H1 (cell line): ENCODE measurements around the gene DCP2. TPM values are rescaled to one million over a fixed set of nuclear protein-coding genes. Genes with fewer than 3 reads are reported as not detected.

ENCODE experiments used
- CEBPB ChIP-seq: IDR thresholded peaks from 2 replicates; pipeline ENCODE4 v1.6.1; 2012; ENCODE audit warnings: low read depth, low read length
- CHD1 ChIP-seq: IDR thresholded peaks from 2 replicates; pipeline ENCODE4 v1.6.1; 2012; ENCODE audit warnings: low read depth, low read length, improper control_type of control experiment
- CHD2 ChIP-seq: IDR thresholded peaks from 2 replicates; pipeline ENCODE4 v1.6.1; 2012; ENCODE audit warnings: low read length, improper control_type of control experiment
- HDAC2 ChIP-seq, 2 experiments: fragments of 300-600 bp in 1 of 2; sonication (generic) in 1 of 2; IDR thresholded peaks; 2 replicates each; pipeline ENCODE4 v1.6.1; 2011 to 2012; ENCODE audit warnings: low read depth in 2 of 2, low read length in 2 of 2, mild to moderate bottlenecking in 2 of 2, moderate library complexity in 2 of 2, borderline replicate concordance in 1 of 2, inconsistent platforms in 1 of 2
- JUN ChIP-seq: IDR thresholded peaks from 2 replicates; pipeline ENCODE4 v1.6.1; 2011; ENCODE audit warnings: low read depth, mild to moderate bottlenecking, improper control_type of control experiment, low read length
- KDM4A ChIP-seq: IDR thresholded peaks from one replicate; pipeline ENCODE4 v1.7.1; 2012; ENCODE audit warnings: low read depth, mild to moderate bottlenecking, moderate library complexity, low read length, inconsistent platforms; ENCODE audit not compliant: severe bottlenecking
- NRF1 ChIP-seq: IDR thresholded peaks from 2 replicates; pipeline ENCODE4 v1.6.1; 2011; ENCODE audit warnings: mild to moderate bottlenecking, low read depth, low read length, improper control_type of control experiment
- SIX5 ChIP-seq: IDR thresholded peaks from 2 replicates; pipeline ENCODE4 v1.6.1; 2011; ENCODE audit warnings: mild to moderate bottlenecking, low read depth, low read length
- SP2 ChIP-seq: IDR thresholded peaks from 2 replicates; pipeline ENCODE4 v1.6.1; 2012; ENCODE audit warnings: mild to moderate bottlenecking, low read length, inconsistent platforms
- ZNF274 ChIP-seq: IDR thresholded peaks from 2 replicates; pipeline ENCODE4 v1.7.0; 2012; ENCODE audit warnings: low read length, borderline replicate concordance; ENCODE audit errors: extremely low read depth
- polyA plus RNA-seq, 7 experiments: library from polyadenylated mRNA; depleted of rRNA in 3 of 7; stranded (reverse) in 5 of 7; unstranded in 2 of 7; fragments of >200 nt in 5 of 7; fragments of 200-250 nt in 2 of 7; gene quantifications; 1 replicate in 5 of 7; 2 replicates in 1 of 7; 4 replicates in 1 of 7; pipeline versions ENCODE4 v1.2.1 to v1.2.3, GENCODE V29; 2011 to 2013; ENCODE audit warnings: missing spikeins in 2 of 7, mixed read lengths in 2 of 7
- total RNA-seq: library from RNA; stranded (reverse); fragmentation: NEBNext Ultra II Directional; extraction: Animal tissue kit (Norgen Biotek cat#: 25700); gene quantifications from 2 replicates; pipeline ENCODE4 v1.2.1, GENCODE V29; 2021
- TF ChIP-seq, protein P1 (sequence below): fragments of 300-600 bp; sonication (generic); IDR thresholded peaks from 2 replicates; pipeline ENCODE4 v1.7.1; 2012; ENCODE audit warnings: low read length, moderate library complexity, mild to moderate bottlenecking, inconsistent platforms; ENCODE audit not compliant: insufficient replicate concordance

DCP2 gene
- total and polyA plus RNA-seq, 2 of the 8 experiments (the other 6 are each of a cell fraction or from before 2014, with no cell fraction given) = 14.4 to 162 TPM

DNA sequence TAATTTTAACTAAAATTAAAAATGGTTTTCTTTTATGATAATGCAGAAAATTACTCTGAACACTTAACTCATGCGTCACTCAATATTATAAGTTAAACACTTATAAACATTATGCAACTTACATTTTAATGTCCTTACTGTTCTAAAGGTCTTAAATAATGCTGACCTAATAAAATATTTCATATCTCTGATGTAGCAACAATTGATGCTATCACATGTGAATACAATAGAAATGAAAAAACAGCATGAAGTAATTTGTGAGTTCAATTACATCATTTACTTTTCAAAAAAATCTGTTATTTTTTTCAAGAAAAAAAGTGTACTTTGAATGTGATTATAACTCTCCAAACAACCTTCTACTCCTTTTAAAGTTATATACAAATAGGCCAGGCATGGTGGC, 28.1 kb upstream of the DCP2 start (continued):
- TF ChIP-seq, protein P1, sequence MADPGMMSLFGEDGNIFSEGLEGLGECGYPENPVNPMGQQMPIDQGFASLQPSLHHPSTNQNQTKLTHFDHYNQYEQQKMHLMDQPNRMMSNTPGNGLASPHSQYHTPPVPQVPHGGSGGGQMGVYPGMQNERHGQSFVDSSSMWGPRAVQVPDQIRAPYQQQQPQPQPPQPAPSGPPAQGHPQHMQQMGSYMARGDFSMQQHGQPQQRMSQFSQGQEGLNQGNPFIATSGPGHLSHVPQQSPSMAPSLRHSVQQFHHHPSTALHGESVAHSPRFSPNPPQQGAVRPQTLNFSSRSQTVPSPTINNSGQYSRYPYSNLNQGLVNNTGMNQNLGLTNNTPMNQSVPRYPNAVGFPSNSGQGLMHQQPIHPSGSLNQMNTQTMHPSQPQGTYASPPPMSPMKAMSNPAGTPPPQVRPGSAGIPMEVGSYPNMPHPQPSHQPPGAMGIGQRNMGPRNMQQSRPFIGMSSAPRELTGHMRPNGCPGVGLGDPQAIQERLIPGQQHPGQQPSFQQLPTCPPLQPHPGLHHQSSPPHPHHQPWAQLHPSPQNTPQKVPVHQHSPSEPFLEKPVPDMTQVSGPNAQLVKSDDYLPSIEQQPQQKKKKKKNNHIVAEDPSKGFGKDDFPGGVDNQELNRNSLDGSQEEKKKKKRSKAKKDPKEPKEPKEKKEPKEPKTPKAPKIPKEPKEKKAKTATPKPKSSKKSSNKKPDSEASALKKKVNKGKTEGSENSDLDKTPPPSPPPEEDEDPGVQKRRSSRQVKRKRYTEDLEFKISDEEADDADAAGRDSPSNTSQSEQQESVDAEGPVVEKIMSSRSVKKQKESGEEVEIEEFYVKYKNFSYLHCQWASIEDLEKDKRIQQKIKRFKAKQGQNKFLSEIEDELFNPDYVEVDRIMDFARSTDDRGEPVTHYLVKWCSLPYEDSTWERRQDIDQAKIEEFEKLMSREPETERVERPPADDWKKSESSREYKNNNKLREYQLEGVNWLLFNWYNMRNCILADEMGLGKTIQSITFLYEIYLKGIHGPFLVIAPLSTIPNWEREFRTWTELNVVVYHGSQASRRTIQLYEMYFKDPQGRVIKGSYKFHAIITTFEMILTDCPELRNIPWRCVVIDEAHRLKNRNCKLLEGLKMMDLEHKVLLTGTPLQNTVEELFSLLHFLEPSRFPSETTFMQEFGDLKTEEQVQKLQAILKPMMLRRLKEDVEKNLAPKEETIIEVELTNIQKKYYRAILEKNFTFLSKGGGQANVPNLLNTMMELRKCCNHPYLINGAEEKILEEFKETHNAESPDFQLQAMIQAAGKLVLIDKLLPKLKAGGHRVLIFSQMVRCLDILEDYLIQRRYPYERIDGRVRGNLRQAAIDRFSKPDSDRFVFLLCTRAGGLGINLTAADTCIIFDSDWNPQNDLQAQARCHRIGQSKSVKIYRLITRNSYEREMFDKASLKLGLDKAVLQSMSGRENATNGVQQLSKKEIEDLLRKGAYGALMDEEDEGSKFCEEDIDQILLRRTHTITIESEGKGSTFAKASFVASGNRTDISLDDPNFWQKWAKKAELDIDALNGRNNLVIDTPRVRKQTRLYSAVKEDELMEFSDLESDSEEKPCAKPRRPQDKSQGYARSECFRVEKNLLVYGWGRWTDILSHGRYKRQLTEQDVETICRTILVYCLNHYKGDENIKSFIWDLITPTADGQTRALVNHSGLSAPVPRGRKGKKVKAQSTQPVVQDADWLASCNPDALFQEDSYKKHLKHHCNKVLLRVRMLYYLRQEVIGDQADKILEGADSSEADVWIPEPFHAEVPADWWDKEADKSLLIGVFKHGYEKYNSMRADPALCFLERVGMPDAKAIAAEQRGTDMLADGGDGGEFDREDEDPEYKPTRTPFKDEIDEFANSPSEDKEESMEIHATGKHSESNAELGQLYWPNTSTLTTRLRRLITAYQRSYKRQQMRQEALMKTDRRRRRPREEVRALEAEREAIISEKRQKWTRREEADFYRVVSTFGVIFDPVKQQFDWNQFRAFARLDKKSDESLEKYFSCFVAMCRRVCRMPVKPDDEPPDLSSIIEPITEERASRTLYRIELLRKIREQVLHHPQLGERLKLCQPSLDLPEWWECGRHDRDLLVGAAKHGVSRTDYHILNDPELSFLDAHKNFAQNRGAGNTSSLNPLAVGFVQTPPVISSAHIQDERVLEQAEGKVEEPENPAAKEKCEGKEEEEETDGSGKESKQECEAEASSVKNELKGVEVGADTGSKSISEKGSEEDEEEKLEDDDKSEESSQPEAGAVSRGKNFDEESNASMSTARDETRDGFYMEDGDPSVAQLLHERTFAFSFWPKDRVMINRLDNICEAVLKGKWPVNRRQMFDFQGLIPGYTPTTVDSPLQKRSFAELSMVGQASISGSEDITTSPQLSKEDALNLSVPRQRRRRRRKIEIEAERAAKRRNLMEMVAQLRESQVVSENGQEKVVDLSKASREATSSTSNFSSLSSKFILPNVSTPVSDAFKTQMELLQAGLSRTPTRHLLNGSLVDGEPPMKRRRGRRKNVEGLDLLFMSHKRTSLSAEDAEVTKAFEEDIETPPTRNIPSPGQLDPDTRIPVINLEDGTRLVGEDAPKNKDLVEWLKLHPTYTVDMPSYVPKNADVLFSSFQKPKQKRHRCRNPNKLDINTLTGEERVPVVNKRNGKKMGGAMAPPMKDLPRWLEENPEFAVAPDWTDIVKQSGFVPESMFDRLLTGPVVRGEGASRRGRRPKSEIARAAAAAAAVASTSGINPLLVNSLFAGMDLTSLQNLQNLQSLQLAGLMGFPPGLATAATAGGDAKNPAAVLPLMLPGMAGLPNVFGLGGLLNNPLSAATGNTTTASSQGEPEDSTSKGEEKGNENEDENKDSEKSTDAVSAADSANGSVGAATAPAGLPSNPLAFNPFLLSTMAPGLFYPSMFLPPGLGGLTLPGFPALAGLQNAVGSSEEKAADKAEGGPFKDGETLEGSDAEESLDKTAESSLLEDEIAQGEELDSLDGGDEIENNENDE = no peak
- TF ChIP-seq CHD1 (no peak), SP2 (no peak), CEBPB (no peak), HDAC2 (IDR thresholded peaks at IDR 0.05; ENCODE audit: borderline replicate concordance in 1 of 2, low read depth in 2 of 2, low read length in 2 of 2) (no peak), KDM4A (no peak), NRF1 (no peak), JUN (no peak), SIX5 (no peak), ZNF274 (no peak), CHD2 (no peak)
